Astrocyte (in vitro differentiated cells and primary cell): ENCODE measurements around the gene IGF2BP2.

ENCODE experiments used
- EZH2 ChIP-seq: IDR thresholded peaks from 2 replicates; pipeline ENCODE4 v1.6.1; 2012; ENCODE audit warnings: mild to moderate bottlenecking, low read length, inconsistent platforms; ENCODE audit not compliant: insufficient read depth
- TF ChIP-seq, protein P1 (sequence below): IDR thresholded peaks from 2 replicates; pipeline ENCODE4 v1.5.1; 2011; ENCODE audit warnings: low read depth, mild to moderate bottlenecking, inconsistent platforms, low read length, moderate library complexity; ENCODE audit not compliant: insufficient read depth

- TF ChIP-seq, protein P1, sequence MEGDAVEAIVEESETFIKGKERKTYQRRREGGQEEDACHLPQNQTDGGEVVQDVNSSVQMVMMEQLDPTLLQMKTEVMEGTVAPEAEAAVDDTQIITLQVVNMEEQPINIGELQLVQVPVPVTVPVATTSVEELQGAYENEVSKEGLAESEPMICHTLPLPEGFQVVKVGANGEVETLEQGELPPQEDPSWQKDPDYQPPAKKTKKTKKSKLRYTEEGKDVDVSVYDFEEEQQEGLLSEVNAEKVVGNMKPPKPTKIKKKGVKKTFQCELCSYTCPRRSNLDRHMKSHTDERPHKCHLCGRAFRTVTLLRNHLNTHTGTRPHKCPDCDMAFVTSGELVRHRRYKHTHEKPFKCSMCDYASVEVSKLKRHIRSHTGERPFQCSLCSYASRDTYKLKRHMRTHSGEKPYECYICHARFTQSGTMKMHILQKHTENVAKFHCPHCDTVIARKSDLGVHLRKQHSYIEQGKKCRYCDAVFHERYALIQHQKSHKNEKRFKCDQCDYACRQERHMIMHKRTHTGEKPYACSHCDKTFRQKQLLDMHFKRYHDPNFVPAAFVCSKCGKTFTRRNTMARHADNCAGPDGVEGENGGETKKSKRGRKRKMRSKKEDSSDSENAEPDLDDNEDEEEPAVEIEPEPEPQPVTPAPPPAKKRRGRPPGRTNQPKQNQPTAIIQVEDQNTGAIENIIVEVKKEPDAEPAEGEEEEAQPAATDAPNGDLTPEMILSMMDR = no peak
- TF ChIP-seq EZH2 = no peak
Measured at GRCh38 chr3:185778094-185778493, 46.7 kb downstream of the IGF2BP2 start.
